IMR-90 (cell line): ENCODE measurements around the gene TSTD1.

Experiments
- CHD1 ChIP-seq: IDR thresholded peaks from 2 replicates; pipeline ENCODE4 v1.6.1; 2012; ENCODE audit warnings: low read depth, low read length, improper control_type of control experiment
- TF ChIP-seq, protein P1 (sequence below): conservative IDR thresholded peaks from 2 replicates; pipeline ENCODE4 v1.5.1; 2012; ENCODE audit warnings: mild to moderate bottlenecking, low read depth, low read length, improper control_type of control experiment
- TF ChIP-seq, protein P2 (sequence below): fragments of 150-350 bp; IDR thresholded peaks from 2 replicates; pipeline ENCODE4 v1.6.1; 2017; ENCODE audit warnings: mild to moderate bottlenecking, antibody characterized with exemption, low read length, low read depth

DNA sequence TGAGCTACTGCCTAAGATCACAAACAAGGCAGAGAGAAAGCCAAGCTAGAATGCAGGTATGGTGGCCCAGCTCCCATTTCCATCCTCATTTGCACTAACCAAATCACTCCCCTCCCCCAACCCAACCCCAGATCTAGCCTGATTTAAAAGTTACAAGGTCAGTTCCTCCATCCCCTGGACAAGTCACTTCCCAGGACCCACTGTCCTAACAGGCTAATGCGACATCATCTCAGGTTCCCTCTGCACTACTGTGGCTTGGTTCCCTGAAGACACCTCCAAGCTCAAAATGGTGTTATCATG lies 20.2 kb downstream of the TSTD1 start:
- TF ChIP-seq, protein P1, sequence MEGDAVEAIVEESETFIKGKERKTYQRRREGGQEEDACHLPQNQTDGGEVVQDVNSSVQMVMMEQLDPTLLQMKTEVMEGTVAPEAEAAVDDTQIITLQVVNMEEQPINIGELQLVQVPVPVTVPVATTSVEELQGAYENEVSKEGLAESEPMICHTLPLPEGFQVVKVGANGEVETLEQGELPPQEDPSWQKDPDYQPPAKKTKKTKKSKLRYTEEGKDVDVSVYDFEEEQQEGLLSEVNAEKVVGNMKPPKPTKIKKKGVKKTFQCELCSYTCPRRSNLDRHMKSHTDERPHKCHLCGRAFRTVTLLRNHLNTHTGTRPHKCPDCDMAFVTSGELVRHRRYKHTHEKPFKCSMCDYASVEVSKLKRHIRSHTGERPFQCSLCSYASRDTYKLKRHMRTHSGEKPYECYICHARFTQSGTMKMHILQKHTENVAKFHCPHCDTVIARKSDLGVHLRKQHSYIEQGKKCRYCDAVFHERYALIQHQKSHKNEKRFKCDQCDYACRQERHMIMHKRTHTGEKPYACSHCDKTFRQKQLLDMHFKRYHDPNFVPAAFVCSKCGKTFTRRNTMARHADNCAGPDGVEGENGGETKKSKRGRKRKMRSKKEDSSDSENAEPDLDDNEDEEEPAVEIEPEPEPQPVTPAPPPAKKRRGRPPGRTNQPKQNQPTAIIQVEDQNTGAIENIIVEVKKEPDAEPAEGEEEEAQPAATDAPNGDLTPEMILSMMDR: no peak
- no peak for TF ChIP-seq CHD1
- TF ChIP-seq, protein P2, sequence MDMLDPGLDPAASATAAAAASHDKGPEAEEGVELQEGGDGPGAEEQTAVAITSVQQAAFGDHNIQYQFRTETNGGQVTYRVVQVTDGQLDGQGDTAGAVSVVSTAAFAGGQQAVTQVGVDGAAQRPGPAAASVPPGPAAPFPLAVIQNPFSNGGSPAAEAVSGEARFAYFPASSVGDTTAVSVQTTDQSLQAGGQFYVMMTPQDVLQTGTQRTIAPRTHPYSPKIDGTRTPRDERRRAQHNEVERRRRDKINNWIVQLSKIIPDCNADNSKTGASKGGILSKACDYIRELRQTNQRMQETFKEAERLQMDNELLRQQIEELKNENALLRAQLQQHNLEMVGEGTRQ: no peak
